Naive thymus-derived CD4-positive, alpha-beta T cell (primary cell): Measurements from ENCODE around the gene ZDHHC20. TPM values are rescaled to one million over a fixed set of nuclear protein-coding genes. Genes with fewer than 3 reads are reported as not detected.
A peak's percentile ranks its signal among the peaks of the same experiment; 100 is the strongest.

Source experiments
- ATAC-seq: fragments of 150-1000 bp; cut with Tn5 transposase; 2 replicates; pipeline ENCODE4 v1.10.0; 2021; ENCODE audit warnings: mild to moderate bottlenecking, moderate library complexity
- CTCF ChIA-PET: fragments of 350-600 bp; sonication (Branson Sonifier 250); formaldehyde crosslinking; loops from one replicate; lab custom pipeline; 2021; ENCODE audit warnings: antibody characterized with exemption; lab: Charles Lee
- POLR2A ChIA-PET: fragments of 350-600 bp; sonication (Branson Sonifier 250); formaldehyde crosslinking; loops from one replicate; lab custom pipeline; 2021; ENCODE audit warnings: antibody characterized with exemption, inconsistent platforms; lab: Charles Lee
- DNase-seq, 9 donors: peaks; one replicate each; pipeline versions ENCODE4 v3.0.0 to v3.0.0-alpha.2; 2020 to 2022; ENCODE audit warnings: mixed read lengths in 1 of 9
- H3K27ac ChIP-seq: one replicate; pipeline ENCODE4 v1.7.0; 2013; ENCODE audit warnings: mild to moderate bottlenecking, low read depth, low read length, moderate library complexity
- H3K27me3 ChIP-seq, 2 donors: one replicate each; pipeline ENCODE4 v1.7.0; 2013; ENCODE audit warnings: low read length in 2 of 2, mild to moderate bottlenecking in 2 of 2, moderate library complexity in 2 of 2; ENCODE audit not compliant: control insufficient read depth in 2 of 2, insufficient read depth in 2 of 2
- H3K36me3 ChIP-seq, 3 experiments: 1 replicate in 2 of 3; 2 replicates in 1 of 3; pipeline ENCODE4 v1.7.0; 2013; ENCODE audit warnings: low read length in 3 of 3, mild to moderate bottlenecking in 3 of 3, moderate library complexity in 1 of 3; ENCODE audit not compliant: insufficient read depth in 3 of 3, control insufficient read depth in 2 of 3
- H3K4me1 ChIP-seq, 2 donors: one replicate each; pipeline ENCODE4 v1.7.0; 2013; ENCODE audit warnings: low read length in 2 of 2, mild to moderate bottlenecking in 2 of 2, moderate library complexity in 1 of 2; ENCODE audit not compliant: control insufficient read depth in 2 of 2, insufficient read depth in 2 of 2
- H3K4me3 ChIP-seq: 2 replicates; pipeline ENCODE4 v1.7.0; 2013; ENCODE audit warnings: mild to moderate bottlenecking, low read length
- H3K9me3 ChIP-seq, 3 experiments: 1 replicate in 2 of 3; 2 replicates in 1 of 3; pipeline ENCODE4 v1.7.0; 2013; ENCODE audit warnings: low read length in 3 of 3; ENCODE audit not compliant: control insufficient read depth in 2 of 3
- H3K27ac Mint-ChIP-seq, 9 donors: one replicate each; pipeline ENCODE4 v1.8.0; 2020 to 2022; ENCODE audit warnings: mixed read lengths in 9 of 9, mild to moderate bottlenecking in 8 of 9, moderate library complexity in 5 of 9, inconsistent platforms in 2 of 9
- H3K27me3 Mint-ChIP-seq, 5 donors: one replicate each; pipeline ENCODE4 v1.8.0; 2021 to 2022; ENCODE audit warnings: mixed read lengths in 5 of 5, mild to moderate bottlenecking in 1 of 5
- H3K36me3 Mint-ChIP-seq, 5 donors: one replicate each; pipeline ENCODE4 v1.8.0; 2020 to 2022; ENCODE audit warnings: mixed read lengths in 5 of 5, mild to moderate bottlenecking in 3 of 5, inconsistent platforms in 1 of 5
- H3K4me1 Mint-ChIP-seq, 7 donors: one replicate each; pipeline ENCODE4 v1.8.0; 2020 to 2022; ENCODE audit warnings: mixed read lengths in 7 of 7, mild to moderate bottlenecking in 3 of 7, inconsistent platforms in 1 of 7
- H3K4me3 Mint-ChIP-seq, 10 donors: one replicate each; pipeline ENCODE4 v1.8.0; 2020 to 2022; ENCODE audit warnings: mild to moderate bottlenecking in 10 of 10, mixed read lengths in 10 of 10, moderate library complexity in 6 of 10, inconsistent platforms in 2 of 10
- H3K9me3 Mint-ChIP-seq, 11 donors: one replicate each; pipeline ENCODE4 v1.8.0; 2020 to 2022; ENCODE audit warnings: mixed read lengths in 11 of 11, mild to moderate bottlenecking in 4 of 11, inconsistent platforms in 1 of 11, moderate library complexity in 1 of 11
- intact Hi-C, 2 donors: fragments of 100-400 bp; cut with micrococcal nuclease; formaldehyde crosslinking; loops; one replicate each; pipeline ENCODE4 v1.15.1; 2023
- polyA plus RNA-seq, 2 donors: library from polyadenylated mRNA; unstranded; fragments of 300-500 nt; fragmentation: Illumina TruSeq; gene quantifications; one replicate each; pipeline ENCODE4 v1.2.3, GENCODE V29; 2021
- total RNA-seq, 6 experiments: library from RNA in 5 of 6; stranded (reverse) in 5 of 6; gene quantifications; 1 replicate in 5 of 6; 2 replicates in 1 of 6; pipeline ENCODE4 v1.2.3 and lab custom pipeline; 2021 to 2026

The ZDHHC20 gene
- total and polyA plus RNA-seq, 7 experiments from 2014 or later: 36.8 to 89.9 (median 71.0) TPM

DNA sequence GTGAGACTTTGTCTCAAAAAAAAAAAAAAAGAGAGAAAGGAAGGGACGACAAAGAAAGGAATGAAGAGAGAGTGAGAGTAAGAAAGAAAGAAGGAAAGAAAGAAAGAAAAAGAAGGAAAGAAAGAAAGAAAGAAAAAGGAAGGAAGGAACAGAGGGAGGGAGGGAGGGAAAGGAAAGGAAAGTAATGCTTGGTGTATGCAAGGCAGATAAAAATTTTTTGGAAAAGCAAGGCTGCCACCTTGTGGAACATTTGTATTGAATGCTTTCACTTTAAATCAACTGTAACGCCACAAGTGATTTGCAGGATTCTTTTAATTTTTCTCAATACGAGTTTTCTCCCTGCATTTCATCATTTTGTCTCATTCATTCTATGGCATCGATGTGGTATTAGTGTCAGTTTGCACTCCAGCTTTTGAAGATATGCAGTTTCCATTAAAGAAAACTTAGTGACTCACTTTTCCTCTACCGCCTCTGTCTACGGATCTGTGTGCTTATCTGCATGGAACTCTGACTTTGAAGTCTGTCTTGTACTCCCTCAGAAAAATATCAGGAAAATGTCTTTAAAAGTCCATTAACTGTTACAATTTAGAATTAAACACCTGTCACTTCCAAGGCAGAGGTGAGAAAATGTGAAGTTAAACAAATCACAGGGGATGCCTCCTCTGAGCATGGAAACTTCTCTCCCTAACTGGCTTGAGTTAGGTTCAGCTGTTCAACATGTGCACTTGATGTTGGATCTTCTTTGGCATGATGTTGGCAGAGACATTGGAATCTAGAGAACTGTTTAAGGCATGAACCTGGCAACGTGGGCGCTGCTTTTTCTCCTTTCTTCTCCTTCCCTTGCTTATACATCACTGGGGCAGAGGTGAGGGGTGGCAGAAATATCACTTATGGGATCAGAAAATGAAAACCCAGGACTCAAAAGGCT is 20.0 kb upstream of the ZDHHC20 start:
- POLR2A ChIA-PET: interaction anchor here (1.6 kb wide), 1 partner anchor 182 kb away, joined by 6 read pairs; no protein-coding TSS in a partner anchor
- no peaks in the 10 kb centered on the region for H3K27me3 ChIP-seq
- Mint-ChIP-seq H3K4me1 (peaks cover 7 to 17% (median 11%) of the 10 kb centered on the region in 7 donors), H3K9me3 (peaks cover 0 to 3% (median 0%) of the 10 kb centered on the region in 11 donors), H3K27ac (peak overlapping the region in 1 of 9 donors; percentile 51), H3K4me3 (peak overlapping the region in 6 of 10 donors; percentile 4 to 64 (median 34)), H3K36me3 (no peaks in the 10 kb centered on the region), H3K27me3 (peaks cover 0 to 5% (median 0%) of the 10 kb centered on the region in 5 donors)
- H3K9me3 ChIP-seq: no peaks in the 10 kb centered on the region
- H3K27ac ChIP-seq: no peak overlapping the region
- no peaks in the 10 kb centered on the region for H3K36me3 ChIP-seq
- peak in 7 of 9 donors; percentile 38 to 72 (median 63) for DNase-seq
- no peaks in the 10 kb centered on the region for H3K4me1 ChIP-seq
- no peak overlapping the region for H3K4me3 ChIP-seq
- intact Hi-C loops: loop anchor here (1.0 to 10.0 kb wide), 11 partner anchors 80 to 1297 kb away; partner anchors contain the start of gene MICU2 (in 1 of the 2)
- ATAC-seq: peak; percentile 72
- CTCF ChIA-PET: interaction anchor here (0.6 to 7.0 kb wide), 7 partner anchors 19 to 1316 kb away, joined by 3 to 71 read pairs (median 3); no protein-coding TSS in a partner anchor

DNA sequence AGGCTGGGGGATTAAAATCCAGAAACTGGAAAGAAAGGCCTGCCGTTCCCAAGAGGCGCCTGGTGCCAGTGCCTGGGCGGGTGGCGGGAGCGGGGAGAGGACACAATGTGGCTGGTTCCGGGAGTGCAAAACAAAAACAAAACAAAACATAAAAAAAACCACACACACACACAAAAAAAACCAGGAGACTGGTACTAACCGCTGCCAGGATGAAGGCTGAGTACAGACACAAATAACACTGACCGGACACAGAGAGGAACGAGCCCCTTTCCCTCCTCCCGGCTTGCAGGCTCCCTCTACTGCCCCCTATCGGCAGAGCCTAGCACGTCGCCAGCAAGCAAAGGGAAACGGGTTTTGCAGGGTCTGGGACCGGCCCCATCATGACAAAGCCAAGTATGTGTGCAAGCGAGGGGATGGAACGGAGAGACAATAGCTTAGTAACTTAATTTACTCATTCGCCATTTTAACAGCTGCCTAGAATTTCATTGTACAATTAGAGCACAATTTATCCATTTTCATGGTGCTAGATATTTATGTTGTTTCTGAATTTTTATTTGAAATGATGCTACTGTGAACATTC is 17.9 kb upstream of the ZDHHC20 start:
- Histone ChIP-seq H3K4me3 (peak overlapping the region; percentile 50), H3K36me3 (no peaks in the 10 kb centered on the region), H3K9me3 (no peaks in the 10 kb centered on the region), H3K27ac (peak overlapping the region; percentile 24), H3K4me1 (no peaks in the 10 kb centered on the region), H3K27me3 (no peaks in the 10 kb centered on the region)
- peak overlapping the region in 8 of 9 donors; percentile 22 to 86 (median 58) for H3K27ac Mint-ChIP-seq
- POLR2A ChIA-PET: interaction anchor here (0.5 to 1.6 kb wide), 4 partner anchors 18 to 672 kb away, joined by 3 to 6 read pairs (median 4); partner anchors contain the start of gene ZDHHC20
- H3K4me3 Mint-ChIP-seq: peak overlapping the region; percentile 74 to 87 (median 82)
- peaks cover 0 to under 1% (median 0%) of the 10 kb centered on the region in 5 donors for H3K36me3 Mint-ChIP-seq
- CTCF ChIA-PET: interaction anchor here (0.6 to 7.0 kb wide), 22 partner anchors 9 to 1430 kb away, joined by 3 to 71 read pairs (median 4); partner anchors contain the start of genes MRPL57, SKA3 and ZDHHC20
- H3K4me1 Mint-ChIP-seq: peaks cover 7 to 17% (median 11%) of the 10 kb centered on the region in 7 donors
- ATAC-seq (peak; percentile 94), DNase-seq (peak; percentile 59 to 82 (median 65))
- H3K27me3 Mint-ChIP-seq: peaks cover 0 to 5% (median 0%) of the 10 kb centered on the region in 5 donors
- H3K9me3 Mint-ChIP-seq: peaks cover 0 to 4% (median 0%) of the 10 kb centered on the region in 11 donors
- intact Hi-C loops: loop anchor here (1.0 to 10.0 kb wide), 7 partner anchors 18 to 1295 kb away; partner anchors contain the start of genes MRPL57 (in 2 of the 2), SKA3 (in 2 of the 2), ZDHHC20 (in 2 of the 2) and MICU2 (in 1 of the 2)

DNA sequence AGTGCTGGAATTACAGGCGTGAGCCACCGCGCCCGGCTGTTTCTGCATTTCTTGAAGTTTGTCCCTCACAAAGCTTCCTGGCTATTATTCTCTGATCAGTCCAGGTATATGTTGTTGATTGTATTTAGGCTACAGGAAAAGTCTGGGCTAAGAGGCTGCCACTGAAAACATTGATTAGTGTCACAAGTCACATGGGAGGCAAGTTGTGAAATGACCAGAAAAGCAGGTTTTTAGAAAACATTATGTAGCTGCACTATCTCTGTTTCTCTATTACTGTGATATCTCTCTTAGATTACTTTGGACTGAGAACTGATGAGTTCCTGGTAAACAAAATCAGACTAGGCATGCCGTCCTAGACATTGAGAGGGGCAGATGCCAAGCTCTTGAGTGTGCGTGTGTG is 16.0 kb upstream of the ZDHHC20 start:
- no peak overlapping the region for H3K27ac ChIP-seq
- peaks cover 7 to 17% (median 11%) of the 10 kb centered on the region in 7 donors for H3K4me1 Mint-ChIP-seq
- no peaks in the 10 kb centered on the region for H3K36me3 ChIP-seq
- no peaks in the 10 kb centered on the region for H3K4me1 ChIP-seq
- DNase-seq: no peak
- H3K27me3 ChIP-seq: no peaks in the 10 kb centered on the region
- POLR2A ChIA-PET: no interaction called here
- no peak overlapping the region for H3K4me3 Mint-ChIP-seq
- peaks cover 0 to 8% (median 0%) of the 10 kb centered on the region in 5 donors for H3K36me3 Mint-ChIP-seq
- no peaks in the 10 kb centered on the region for H3K9me3 ChIP-seq
- H3K4me3 ChIP-seq: no peak overlapping the region
- CTCF ChIA-PET: interaction anchor here (0.7 to 7.0 kb wide), 2 partner anchors 178 to 362 kb away, joined by 3 to 71 read pairs; no protein-coding TSS in a partner anchor
- H3K9me3 Mint-ChIP-seq: peaks cover 0 to 19% (median 3%) of the 10 kb centered on the region in 11 donors
- intact Hi-C loops: loop anchor here (5.0 to 10.0 kb wide), 4 partner anchors 78 to 1293 kb away; partner anchors contain the start of gene MICU2 (in 1 of the 2)
- H3K27ac Mint-ChIP-seq: no peak overlapping the region
- peaks cover 0 to 8% (median 0%) of the 10 kb centered on the region in 5 donors for H3K27me3 Mint-ChIP-seq
- no peak for ATAC-seq

DNA sequence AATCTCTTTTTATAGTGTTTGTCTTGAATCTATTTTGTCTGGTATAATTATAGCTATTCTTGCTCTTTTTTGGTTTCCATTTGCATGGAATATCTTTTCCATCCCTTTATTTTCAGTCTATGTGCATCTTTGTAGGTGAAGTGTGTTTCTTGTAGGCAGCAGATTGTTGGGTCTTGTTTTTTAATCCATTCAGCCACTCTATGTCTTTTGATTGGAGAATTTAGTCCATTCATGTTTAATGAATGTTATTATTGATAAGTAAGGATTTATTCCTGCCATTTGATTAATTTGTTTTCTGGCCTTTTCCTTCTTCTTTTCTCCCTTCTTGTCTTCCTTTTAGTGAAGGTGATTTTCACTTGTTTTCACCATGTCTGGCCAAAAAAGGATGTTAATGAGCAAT is 11.7 kb upstream of the ZDHHC20 start:
- Histone ChIP-seq H3K9me3 (no peaks in the 10 kb centered on the region), H3K4me3 (no peak overlapping the region), H3K4me1 (no peaks in the 10 kb centered on the region), H3K27me3 (no peaks in the 10 kb centered on the region), H3K36me3 (no peaks in the 10 kb centered on the region), H3K27ac (no peak overlapping the region)
- ATAC-seq: no peak
- Mint-ChIP-seq H3K4me1 (no peaks in the 10 kb centered on the region), H3K9me3 (peaks cover 0 to 19% (median 3%) of the 10 kb centered on the region in 11 donors), H3K4me3 (no peak overlapping the region), H3K36me3 (peaks cover 0 to 8% (median 0%) of the 10 kb centered on the region in 5 donors), H3K27me3 (peaks cover 0 to 25% (median 0%) of the 10 kb centered on the region in 5 donors), H3K27ac (no peak overlapping the region)
- no peak for DNase-seq
- ChIA-PET CTCF (no interaction called here), POLR2A (no interaction called here)
- intact Hi-C loops: loop anchor here in 1 of 2 donors (10.0 kb wide), 1 partner anchor 646 kb away; no protein-coding TSS in a partner anchor

DNA sequence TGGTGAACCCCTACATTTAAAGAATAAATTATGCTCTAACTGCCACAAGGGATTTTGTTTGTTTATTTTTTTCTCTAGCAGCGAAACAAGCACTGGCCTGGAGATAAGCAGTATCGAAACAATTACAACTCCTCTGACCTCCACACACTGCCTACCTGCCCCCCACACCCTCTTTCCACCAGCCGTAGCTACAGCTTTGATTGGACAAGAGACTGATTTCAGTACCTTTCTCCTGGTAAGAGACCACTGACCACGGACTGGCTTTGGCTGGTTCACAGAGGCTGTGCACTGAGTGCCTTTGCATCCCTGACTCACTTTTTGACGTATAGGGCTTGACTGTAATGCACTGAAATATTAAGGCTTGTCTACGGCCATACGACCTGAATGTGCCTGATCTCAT is 7.4 kb upstream of the ZDHHC20 start:
- Histone ChIP-seq H3K9me3 (no peaks in the 10 kb centered on the region), H3K4me1 (no peaks in the 10 kb centered on the region), H3K27ac (no peak overlapping the region), H3K27me3 (no peaks in the 10 kb centered on the region), H3K4me3 (no peak overlapping the region), H3K36me3 (no peaks in the 10 kb centered on the region)
- H3K9me3 Mint-ChIP-seq: peaks cover 0 to 10% (median 2%) of the 10 kb centered on the region in 11 donors
- DNase-seq: no peak
- no peak overlapping the region for H3K4me3 Mint-ChIP-seq
- ATAC-seq: no peak
- ChIA-PET POLR2A (no interaction called here), CTCF (no interaction called here)
- H3K27ac Mint-ChIP-seq: no peak overlapping the region
- no peaks in the 10 kb centered on the region for H3K4me1 Mint-ChIP-seq
- intact Hi-C loops: no loop called here
- H3K27me3 Mint-ChIP-seq: peaks cover 0 to 31% (median 0%) of the 10 kb centered on the region in 5 donors
- peaks cover 0 to 2% (median 0%) of the 10 kb centered on the region in 5 donors for H3K36me3 Mint-ChIP-seq

DNA sequence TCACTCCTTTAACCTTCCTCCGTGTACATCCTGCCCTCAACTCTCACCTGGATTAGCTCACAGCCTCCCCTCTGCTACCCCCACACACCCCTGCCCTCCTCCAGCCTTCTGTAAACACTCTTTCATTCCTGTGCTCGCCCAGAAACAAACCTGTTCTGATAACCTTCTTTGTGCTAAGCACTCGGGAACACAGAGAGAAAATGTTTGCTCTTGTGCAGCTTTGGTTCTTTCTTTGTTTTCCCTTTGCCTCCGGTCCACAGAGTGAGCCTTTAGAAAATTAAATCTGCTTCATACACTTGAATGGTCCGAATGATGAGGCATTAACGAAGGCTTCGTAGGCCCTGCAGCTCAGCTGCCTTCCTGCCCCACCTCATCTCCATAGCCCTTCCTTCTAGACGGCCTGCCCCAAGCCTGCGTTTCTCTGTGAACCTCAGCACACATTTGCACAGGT is 6.6 kb upstream of the ZDHHC20 start:
- intact Hi-C loops: no loop called here
- Mint-ChIP-seq H3K9me3 (peaks cover 0 to 3% (median 1%) of the 10 kb centered on the region in 11 donors), H3K27me3 (peaks cover 0 to 27% (median 0%) of the 10 kb centered on the region in 5 donors), H3K36me3 (no peaks in the 10 kb centered on the region), H3K4me3 (no peak overlapping the region), H3K27ac (peak overlapping the region in 1 of 9 donors; percentile 28), H3K4me1 (peaks cover 0 to under 1% (median 0%) of the 10 kb centered on the region in 7 donors)
- POLR2A ChIA-PET: interaction anchor here (1.1 kb wide), 1 partner anchor 138 kb away, joined by 3 read pairs; no protein-coding TSS in a partner anchor
- CTCF ChIA-PET: no interaction called here
- no peak overlapping the region for H3K4me3 ChIP-seq
- no peaks in the 10 kb centered on the region for H3K36me3 ChIP-seq
- no peaks in the 10 kb centered on the region for H3K27me3 ChIP-seq
- ATAC-seq (no peak), DNase-seq (no peak)
- H3K27ac ChIP-seq: no peak overlapping the region
- H3K4me1 ChIP-seq: no peaks in the 10 kb centered on the region
- no peaks in the 10 kb centered on the region for H3K9me3 ChIP-seq
